Astrocyte of the spinal cord (primary cell): ENCODE data around the gene GABRG3.

ENCODE experiments used
- DNase-seq: peaks from one replicate; pipeline ENCODE4 v3.0.0; 2011; ENCODE audit warnings: low read depth, low spot score
- H3K4me3 ChIP-seq: 2 replicates; pipeline ENCODE4 v1.5.1; 2011; ENCODE audit warnings: low read depth, mild to moderate bottlenecking, low read length, moderate library complexity
- CTCF ChIP-seq: IDR thresholded peaks from 2 replicates; pipeline ENCODE4 v1.5.1; 2012; ENCODE audit warnings: low read depth, mild to moderate bottlenecking, low read length, inconsistent platforms
- in situ Hi-C: cut with HindIII; loops from 2 replicates; pipeline ENCODE4 v1.10.0; 2017; ENCODE audit warnings: low sequenced_read_pairs

GABRG3 gene

GRCh38 chr15:27114473-27114872, 143.5 kb downstream of the GABRG3 start:
- TF ChIP-seq CTCF, result no peak

GRCh38 chr15:27119695-27120266, 148.8 kb downstream of the GABRG3 start:
- no peak overlapping the region for H3K4me3 ChIP-seq
- no peak for TF ChIP-seq CTCF
- in situ Hi-C loops, result no loop called here
- no peak for DNase-seq

More at GRCh38 chr15:27114473-27114872, 143.5 kb downstream of the GABRG3 start:
- DNase-seq, result no peak
- in situ Hi-C loops, result no loop called here
- no peak overlapping the region for H3K4me3 ChIP-seq

GRCh38 chr15:27121672-27122071, 150.7 kb downstream of the GABRG3 start:
- in situ Hi-C loops, result no loop called here
- no peak overlapping the region for H3K4me3 ChIP-seq
- DNase-seq, result no peak
- TF ChIP-seq CTCF, result no peak

- TF ChIP-seq CTCF, result no peak
- H3K4me3 ChIP-seq, result no peak overlapping the region
- in situ Hi-C loops, result no loop called here
- DNase-seq, result no peak
Observed at GRCh38 chr15:27123291-27123690, 152.3 kb downstream of the GABRG3 start.

- no peak for DNase-seq
- in situ Hi-C loops, result no loop called here
- TF ChIP-seq CTCF, result no peak
Observed at GRCh38 chr15:27123808-27124207, 152.8 kb downstream of the GABRG3 start.

GRCh38 chr15:27124287-27124871, 153.4 kb downstream of the GABRG3 start:
- no peak overlapping the region for H3K4me3 ChIP-seq
- TF ChIP-seq CTCF, result no peak
- in situ Hi-C loops, result no loop called here
- DNase-seq, result no peak

More at GRCh38 chr15:27123808-27124207, 152.8 kb downstream of the GABRG3 start:
- no peak overlapping the region for H3K4me3 ChIP-seq
